Measurements from ENCODE around the gene PLPP1.
"Not testable (repeated sequence)": the region's sequence is repeated elsewhere in the genome, so short reads cannot be mapped to it uniquely, and the experiment has no call there.

The PLPP1 gene

DNA sequence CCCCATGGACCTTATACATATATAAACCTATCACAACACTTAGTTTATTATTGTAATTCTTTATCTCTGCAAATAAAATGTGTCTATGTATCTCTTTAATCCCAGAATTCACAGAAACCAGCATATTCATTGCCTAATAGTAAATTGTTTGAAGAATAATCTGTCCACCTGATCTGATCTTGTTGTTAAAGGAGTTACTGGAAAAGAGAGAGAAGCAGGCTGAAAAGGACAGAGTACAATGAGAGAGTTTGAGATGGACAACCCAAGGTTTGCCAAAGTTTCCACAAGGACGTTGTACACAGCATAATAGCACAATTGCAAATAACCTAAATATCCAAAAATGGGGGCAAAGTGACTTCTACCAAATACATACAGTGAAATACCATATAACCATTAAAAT, 23.8 kb downstream of the PLPP1 start:
- no peaks in the 10 kb centered on the region for H3K4me1 Mint-ChIP-seq
- no peaks in the 10 kb centered on the region for H3K36me3 Mint-ChIP-seq (ENCODE audit: insufficient read depth)
- no peak for ATAC-seq (replicated peaks; ENCODE audit: extremely low read depth, poor library complexity, severe bottlenecking)
- H3K27ac Mint-ChIP-seq (ENCODE audit: low read depth) = no peak overlapping the region
- DNase-seq (ENCODE audit: low spot score in 2 of 2) = no peak
- no peaks in the 10 kb centered on the region for H3K27me3 Mint-ChIP-seq
- H3K4me3 Mint-ChIP-seq = no peak overlapping the region
- H3K9me3 Mint-ChIP-seq = no peaks in the 10 kb centered on the region

DNA sequence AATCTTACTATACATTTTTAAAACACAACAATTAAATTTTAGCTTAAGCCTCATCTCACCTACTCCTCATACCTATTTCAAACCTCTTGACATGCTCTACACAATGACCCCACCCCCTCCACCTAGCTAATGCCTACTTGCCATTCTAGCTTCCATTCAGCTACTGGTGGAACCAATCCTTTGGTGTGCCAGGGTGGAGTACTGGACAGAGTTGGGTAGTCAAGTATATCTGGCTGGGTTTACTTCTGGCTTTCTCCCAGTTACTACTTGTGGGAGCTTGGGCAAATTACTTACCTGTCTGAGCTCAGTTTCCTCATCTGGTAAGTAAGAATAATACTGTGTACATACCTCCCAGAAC, 24.3 kb downstream of the PLPP1 start:
- Mint-ChIP-seq H3K27ac (ENCODE audit: low read depth) (no peak overlapping the region), H3K4me1 (no peaks in the 10 kb centered on the region), H3K4me3 (no peak overlapping the region), H3K36me3 (ENCODE audit: insufficient read depth) (no peaks in the 10 kb centered on the region), H3K9me3 (no peaks in the 10 kb centered on the region), H3K27me3 (no peaks in the 10 kb centered on the region)
- ATAC-seq (replicated peaks; ENCODE audit: extremely low read depth, poor library complexity, severe bottlenecking) = no peak
- no peak for DNase-seq (ENCODE audit: low spot score in 2 of 2)

DNA sequence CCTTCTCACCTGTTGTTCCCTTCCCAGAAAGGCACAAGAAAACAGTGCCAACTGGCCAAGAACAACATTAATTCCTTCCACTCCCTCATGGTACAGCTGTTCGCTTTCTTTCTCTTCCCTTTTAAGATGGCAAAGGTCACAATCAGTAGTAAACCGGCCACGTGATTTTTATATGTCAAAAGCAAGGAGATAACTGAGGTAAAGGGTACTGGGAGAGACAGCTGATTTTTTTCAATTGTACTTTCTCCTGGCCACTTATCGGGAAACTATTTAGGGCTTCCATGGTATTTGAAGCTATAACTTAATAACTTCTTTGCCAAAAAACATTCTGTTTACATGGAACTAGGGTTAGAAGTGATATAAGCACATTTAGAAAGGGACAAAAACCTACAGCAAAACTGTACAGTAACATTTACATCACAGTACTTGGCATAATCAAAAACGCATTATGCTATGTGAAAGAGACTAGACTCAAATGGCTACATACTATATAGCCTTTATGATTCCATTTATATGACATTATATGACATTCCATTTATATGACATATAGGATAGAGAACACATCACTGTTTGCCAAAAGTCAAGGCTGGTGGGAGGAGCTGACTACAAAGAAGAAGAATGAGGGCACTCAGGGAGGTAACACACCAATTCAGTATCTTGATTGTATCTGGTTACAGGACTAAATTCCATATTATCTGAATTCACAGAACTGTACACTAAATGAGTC, 24.8 kb downstream of the PLPP1 start:
- no peaks in the 10 kb centered on the region for H3K4me1 Mint-ChIP-seq
- H3K9me3 Mint-ChIP-seq = no peaks in the 10 kb centered on the region
- no peaks in the 10 kb centered on the region for H3K36me3 Mint-ChIP-seq (ENCODE audit: insufficient read depth)

DNA sequence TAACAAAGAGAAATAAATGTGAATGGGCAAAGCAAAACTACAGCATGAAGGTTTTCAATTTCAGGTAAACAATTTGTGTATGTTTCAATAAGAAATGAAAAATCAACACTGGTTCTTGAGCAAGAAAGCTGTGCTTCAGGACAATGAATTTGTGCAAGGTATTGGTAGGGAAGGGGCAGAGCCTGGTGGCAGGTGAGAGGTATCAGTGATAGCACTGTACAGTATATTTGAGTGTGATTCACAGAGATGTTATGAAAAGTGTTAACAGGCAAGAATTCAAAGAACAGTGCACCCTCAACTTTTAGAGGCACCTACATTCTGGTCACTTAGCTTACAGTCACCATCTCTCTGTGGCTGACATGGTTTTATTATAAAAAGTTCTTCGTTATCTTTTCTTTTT, 25.7 kb downstream of the PLPP1 start:
- ATAC-seq (replicated peaks; ENCODE audit: extremely low read depth, poor library complexity, severe bottlenecking) = no peak
- Mint-ChIP-seq H3K36me3 (ENCODE audit: insufficient read depth) (no peaks in the 10 kb centered on the region), H3K27me3 (no peaks in the 10 kb centered on the region), H3K27ac (ENCODE audit: low read depth) (no peak overlapping the region), H3K9me3 (no peaks in the 10 kb centered on the region), H3K4me3 (no peak overlapping the region), H3K4me1 (no peaks in the 10 kb centered on the region)
- DNase-seq (ENCODE audit: low spot score in 2 of 2) = no peak

More for the DNA sequence above, 24.8 kb downstream of the PLPP1 start:
- Mint-ChIP-seq H3K27me3 (no peaks in the 10 kb centered on the region), H3K27ac (ENCODE audit: low read depth) (no peak overlapping the region), H3K4me3 (no peak overlapping the region)
- no peak for ATAC-seq (replicated peaks; ENCODE audit: extremely low read depth, poor library complexity, severe bottlenecking)
- no peak for DNase-seq (ENCODE audit: low spot score in 2 of 2)

DNA sequence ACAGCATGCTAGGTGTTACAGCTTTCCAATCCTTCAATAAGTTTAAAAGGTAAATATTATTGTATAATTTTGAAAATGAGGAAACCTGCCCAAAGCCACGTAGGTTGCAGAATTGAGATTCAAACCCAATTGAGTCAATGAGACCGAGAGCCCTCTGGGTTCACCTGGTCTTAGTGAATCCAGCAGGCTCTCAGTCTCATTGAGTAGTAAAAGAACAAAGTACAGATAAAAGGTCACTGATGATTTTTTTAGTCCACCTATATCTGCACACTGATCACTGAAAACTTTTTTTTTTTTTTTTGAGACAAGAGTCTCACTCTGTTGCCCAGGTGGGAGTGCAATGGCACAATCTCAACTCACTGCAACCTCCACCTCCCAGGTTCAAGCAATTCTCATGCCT, 27.2 kb downstream of the PLPP1 start:
- no peaks in the 10 kb centered on the region for H3K4me1 Mint-ChIP-seq
- H3K27ac Mint-ChIP-seq (ENCODE audit: low read depth) = no peak overlapping the region
- no peaks in the 10 kb centered on the region for H3K36me3 Mint-ChIP-seq (ENCODE audit: insufficient read depth)
- no peak for DNase-seq (ENCODE audit: low spot score in 2 of 2)
- H3K27me3 Mint-ChIP-seq = no peaks in the 10 kb centered on the region
- no peak for ATAC-seq (replicated peaks; ENCODE audit: extremely low read depth, poor library complexity, severe bottlenecking)
- no peaks in the 10 kb centered on the region for H3K9me3 Mint-ChIP-seq
- no peak overlapping the region for H3K4me3 Mint-ChIP-seq

DNA sequence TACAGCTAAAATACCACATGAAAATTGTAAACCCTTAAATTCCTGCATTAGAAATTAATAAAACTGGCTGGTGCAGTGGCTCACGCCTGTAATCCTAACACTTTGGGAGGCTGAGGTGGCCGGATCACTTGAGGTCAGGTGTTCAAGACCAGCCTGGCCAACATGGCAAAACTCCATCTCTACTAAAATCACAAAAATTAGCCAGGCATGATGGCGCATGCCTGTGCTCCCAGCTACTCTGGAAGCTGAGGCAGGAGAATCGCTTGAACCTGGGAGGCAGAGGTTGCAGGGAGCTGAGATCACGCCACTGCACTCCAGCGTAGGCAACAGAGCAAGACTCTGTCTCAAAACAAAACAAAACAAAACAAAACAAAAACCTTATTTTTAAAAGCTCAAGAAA, 29.1 kb downstream of the PLPP1 start:
- not testable (repeated sequence) for ATAC-seq (replicated peaks; ENCODE audit: extremely low read depth, poor library complexity, severe bottlenecking); H3K9me3 Mint-ChIP-seq; DNase-seq (ENCODE audit: low spot score in 2 of 2); H3K36me3 Mint-ChIP-seq (ENCODE audit: insufficient read depth); H3K4me1 Mint-ChIP-seq; H3K27me3 Mint-ChIP-seq; H3K4me3 Mint-ChIP-seq; H3K27ac Mint-ChIP-seq (ENCODE audit: low read depth)

DNA sequence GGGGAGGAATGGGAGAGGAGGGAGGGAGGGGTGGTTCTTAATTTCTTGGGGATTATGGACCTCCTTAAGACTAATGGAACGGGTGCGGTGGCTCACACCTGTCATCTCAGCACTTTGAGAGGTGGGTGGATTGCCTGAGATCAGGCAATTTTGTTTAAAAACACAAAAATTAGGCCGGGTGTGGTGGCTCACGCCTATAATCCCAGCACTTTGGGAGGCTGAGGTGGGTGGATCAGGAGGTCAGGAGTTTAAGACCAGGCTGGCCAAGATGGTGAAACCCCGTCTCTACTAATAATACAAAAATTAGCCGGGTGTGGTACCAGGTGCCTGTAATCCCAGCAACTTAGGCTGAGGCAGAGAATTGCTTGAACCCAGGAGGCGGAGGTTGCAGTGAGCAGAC, 30.8 kb downstream of the PLPP1 start:
- not testable (repeated sequence) for H3K27ac Mint-ChIP-seq (ENCODE audit: low read depth); H3K4me3 Mint-ChIP-seq; H3K9me3 Mint-ChIP-seq; ATAC-seq (replicated peaks; ENCODE audit: extremely low read depth, poor library complexity, severe bottlenecking); H3K27me3 Mint-ChIP-seq; H3K4me1 Mint-ChIP-seq; DNase-seq (ENCODE audit: low spot score in 2 of 2); H3K36me3 Mint-ChIP-seq (ENCODE audit: insufficient read depth)

DNA sequence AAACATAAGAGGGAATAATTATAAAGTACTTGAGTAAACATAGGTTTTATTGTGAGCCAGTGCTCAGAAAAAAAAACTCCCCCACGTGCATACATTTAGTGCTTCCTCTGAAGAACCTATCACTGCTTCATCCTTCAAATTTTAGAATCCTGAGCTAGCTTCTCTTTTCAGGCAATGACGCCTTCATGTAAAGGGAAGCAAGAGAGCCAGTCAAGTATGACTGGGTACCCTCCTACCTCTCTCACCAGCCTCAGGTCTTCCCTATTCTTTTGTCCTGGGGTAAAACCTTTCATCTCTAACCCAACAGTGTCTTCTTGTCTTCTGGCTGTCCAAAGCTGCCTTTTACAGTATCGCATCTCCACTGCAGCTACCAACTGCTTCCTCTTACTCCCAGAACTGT, 32.0 kb downstream of the PLPP1 start:
- Mint-ChIP-seq H3K4me1 (no peaks in the 10 kb centered on the region), H3K9me3 (no peaks in the 10 kb centered on the region), H3K4me3 (no peak overlapping the region), H3K27ac (ENCODE audit: low read depth) (no peak overlapping the region), H3K27me3 (no peaks in the 10 kb centered on the region), H3K36me3 (ENCODE audit: insufficient read depth) (no peaks in the 10 kb centered on the region)
- no peak for ATAC-seq (replicated peaks; ENCODE audit: extremely low read depth, poor library complexity, severe bottlenecking)
- DNase-seq (ENCODE audit: low spot score in 2 of 2) = no peak

DNA sequence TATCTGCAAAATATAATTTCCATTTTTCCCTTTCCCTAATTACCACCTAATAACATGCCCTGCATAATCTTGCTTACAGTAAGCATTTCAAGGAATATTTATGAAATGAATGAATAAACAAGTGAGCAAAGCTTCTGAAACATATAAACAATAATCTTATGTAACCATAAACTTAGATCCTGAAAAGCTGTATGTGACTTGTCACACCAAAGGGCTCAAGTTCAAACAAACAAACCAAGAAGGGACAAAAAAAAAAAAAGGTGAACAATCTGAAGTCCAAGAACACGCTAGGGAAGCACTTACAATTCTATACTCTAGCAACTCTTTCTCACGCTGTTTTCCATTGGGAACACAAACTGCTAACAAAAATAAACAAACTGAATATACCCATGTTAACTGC, 36.3 kb downstream of the PLPP1 start:
- ATAC-seq (replicated peaks; ENCODE audit: extremely low read depth, poor library complexity, severe bottlenecking) (no peak), DNase-seq (ENCODE audit: low spot score in 2 of 2) (no peak)
- H3K4me1 Mint-ChIP-seq = no peaks in the 10 kb centered on the region
- H3K4me3 Mint-ChIP-seq = no peak overlapping the region
- no peaks in the 10 kb centered on the region for H3K9me3 Mint-ChIP-seq
- H3K27ac Mint-ChIP-seq (ENCODE audit: low read depth) = no peak overlapping the region
- H3K27me3 Mint-ChIP-seq = no peaks in the 10 kb centered on the region
- no peaks in the 10 kb centered on the region for H3K36me3 Mint-ChIP-seq (ENCODE audit: insufficient read depth)

DNA sequence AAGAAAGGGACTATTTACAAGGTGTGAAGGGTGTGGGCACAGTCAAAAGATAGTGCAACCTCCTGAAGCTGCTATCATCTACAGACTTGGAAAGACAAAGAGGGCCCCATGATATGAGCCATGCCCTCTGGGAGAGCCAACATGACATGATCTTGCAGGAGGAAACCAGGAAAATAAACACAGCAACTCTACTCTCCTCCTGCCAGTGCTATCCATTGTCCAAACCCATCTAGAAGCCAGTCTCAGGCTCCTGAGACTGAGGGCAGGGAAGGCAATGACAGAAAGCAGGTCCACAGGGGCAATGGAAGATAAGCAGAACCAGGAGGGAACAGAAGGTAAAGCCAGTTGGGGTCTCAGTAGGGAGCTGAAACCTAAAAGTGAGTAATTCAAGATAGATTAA, 37.1 kb downstream of the PLPP1 start:
- no peak overlapping the region for H3K27ac Mint-ChIP-seq (ENCODE audit: low read depth)
- H3K9me3 Mint-ChIP-seq = no peaks in the 10 kb centered on the region
- no peak for DNase-seq (ENCODE audit: low spot score in 2 of 2)
- H3K36me3 Mint-ChIP-seq (ENCODE audit: insufficient read depth) = no peaks in the 10 kb centered on the region
- H3K4me1 Mint-ChIP-seq = no peaks in the 10 kb centered on the region
- no peak overlapping the region for H3K4me3 Mint-ChIP-seq
- no peaks in the 10 kb centered on the region for H3K27me3 Mint-ChIP-seq
- no peak for ATAC-seq (replicated peaks; ENCODE audit: extremely low read depth, poor library complexity, severe bottlenecking)

DNA sequence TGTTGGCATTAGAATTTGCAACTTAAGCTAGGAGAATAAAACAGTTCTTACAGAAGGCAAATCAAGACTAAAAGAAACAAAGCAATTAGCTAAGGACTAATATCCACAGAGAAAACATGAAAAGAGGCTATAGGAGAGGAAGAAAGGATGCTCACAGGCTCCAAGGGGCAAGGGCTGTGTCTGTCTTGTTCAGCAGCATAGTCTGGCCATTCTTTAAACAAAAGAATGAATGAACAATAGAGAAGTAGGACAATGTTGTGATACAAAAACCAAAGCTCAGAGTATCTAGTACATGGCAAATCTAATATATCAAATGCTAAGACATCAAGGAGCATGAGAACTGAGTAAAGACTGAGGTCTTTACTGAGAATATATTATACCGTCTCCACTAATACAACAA, 39.5 kb downstream of the PLPP1 start:
- DNase-seq (ENCODE audit: low spot score in 2 of 2) = no peak
- Mint-ChIP-seq H3K27me3 (no peaks in the 10 kb centered on the region), H3K36me3 (ENCODE audit: insufficient read depth) (no peaks in the 10 kb centered on the region), H3K27ac (ENCODE audit: low read depth) (no peak overlapping the region), H3K9me3 (no peaks in the 10 kb centered on the region), H3K4me3 (no peak overlapping the region), H3K4me1 (no peaks in the 10 kb centered on the region)
- no peak for ATAC-seq (replicated peaks; ENCODE audit: extremely low read depth, poor library complexity, severe bottlenecking)

DNA sequence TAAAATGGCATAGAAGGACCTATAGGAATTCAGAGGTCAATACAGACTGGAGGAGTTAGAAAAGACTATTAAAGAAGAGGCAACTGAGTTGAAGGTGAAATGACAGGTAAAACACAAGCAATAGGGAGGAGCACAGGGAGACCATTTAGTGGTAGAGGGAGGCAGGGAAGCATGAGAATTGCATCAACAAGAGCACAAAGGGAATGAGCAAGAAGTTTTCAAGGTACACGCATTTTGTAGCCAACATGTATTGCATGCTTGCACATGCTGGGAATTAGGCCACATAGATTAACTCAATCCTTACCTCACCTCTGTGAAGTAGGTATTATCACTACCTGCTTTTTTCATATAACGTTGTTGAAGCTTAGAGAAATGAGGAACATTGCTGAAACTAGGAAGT, 42.3 kb downstream of the PLPP1 start:
- H3K9me3 Mint-ChIP-seq = no peaks in the 10 kb centered on the region
- ATAC-seq (replicated peaks; ENCODE audit: extremely low read depth, poor library complexity, severe bottlenecking) (no peak), DNase-seq (ENCODE audit: low spot score in 2 of 2) (no peak)

DNA sequence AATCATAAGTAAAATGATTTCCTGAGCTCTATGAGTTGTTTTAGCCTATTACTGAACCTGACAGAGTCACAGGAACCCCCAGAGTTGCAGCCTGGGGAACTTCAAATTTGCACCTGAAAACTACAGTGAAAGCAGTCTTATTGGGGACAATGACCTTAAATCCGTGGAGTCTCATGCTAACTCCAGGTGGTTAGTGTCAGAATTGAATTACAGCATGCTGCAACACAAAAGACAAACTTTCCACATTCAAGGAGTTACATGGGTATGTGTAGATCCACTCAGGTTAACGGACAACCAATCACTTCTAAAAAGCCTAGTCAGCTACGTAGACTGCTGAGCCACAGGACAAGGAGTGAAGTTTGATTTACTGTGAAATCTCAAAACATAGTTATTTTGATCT, 49.7 kb downstream of the PLPP1 start:
- no peaks in the 10 kb centered on the region for H3K27me3 Mint-ChIP-seq
- H3K4me3 Mint-ChIP-seq = no peak overlapping the region
- H3K27ac Mint-ChIP-seq (ENCODE audit: low read depth) = no peak overlapping the region
- DNase-seq (ENCODE audit: low spot score in 2 of 2) (no peak), ATAC-seq (replicated peaks; ENCODE audit: extremely low read depth, poor library complexity, severe bottlenecking) (no peak)
- H3K4me1 Mint-ChIP-seq = no peaks in the 10 kb centered on the region
- H3K9me3 Mint-ChIP-seq = no peaks in the 10 kb centered on the region
- no peaks in the 10 kb centered on the region for H3K36me3 Mint-ChIP-seq (ENCODE audit: insufficient read depth)

More for the DNA sequence above, 42.3 kb downstream of the PLPP1 start:
- Mint-ChIP-seq H3K27me3 (no peaks in the 10 kb centered on the region), H3K4me1 (no peaks in the 10 kb centered on the region), H3K27ac (ENCODE audit: low read depth) (no peak overlapping the region), H3K36me3 (ENCODE audit: insufficient read depth) (no peaks in the 10 kb centered on the region), H3K4me3 (no peak overlapping the region)

DNA sequence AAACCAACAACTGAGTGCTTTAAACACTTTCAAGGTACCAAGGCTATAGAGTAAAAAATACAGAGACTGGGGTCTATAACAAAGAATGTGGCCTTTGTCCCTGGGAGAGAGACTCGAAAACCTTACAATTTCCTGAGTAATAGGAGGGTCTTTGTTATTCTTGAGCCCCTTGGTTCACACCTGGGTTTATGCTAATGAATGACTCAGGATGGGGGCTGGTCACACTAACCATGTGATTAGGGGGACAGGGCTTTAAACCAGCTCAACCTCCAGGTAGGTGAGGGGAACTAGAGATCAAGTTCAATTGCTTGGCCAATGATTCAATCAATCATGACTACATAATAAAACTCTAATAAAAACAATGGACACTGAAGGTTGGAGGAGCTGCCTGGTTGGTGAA, 50.2 kb downstream of the PLPP1 start:
- H3K27me3 Mint-ChIP-seq = no peaks in the 10 kb centered on the region
- ATAC-seq (replicated peaks; ENCODE audit: extremely low read depth, poor library complexity, severe bottlenecking) (no peak), DNase-seq (ENCODE audit: low spot score in 2 of 2) (no peak)
- H3K27ac Mint-ChIP-seq (ENCODE audit: low read depth) = no peak overlapping the region
- H3K36me3 Mint-ChIP-seq (ENCODE audit: insufficient read depth) = no peaks in the 10 kb centered on the region
- H3K4me1 Mint-ChIP-seq = no peaks in the 10 kb centered on the region
- no peaks in the 10 kb centered on the region for H3K9me3 Mint-ChIP-seq
- no peak overlapping the region for H3K4me3 Mint-ChIP-seq
